Retinal pigment epithelial cell (primary cell): ENCODE data around the gene TSSK2.

Experiments used
- DNase-seq: peaks from one replicate; pipeline ENCODE4 v3.0.0-alpha.2; 2010; ENCODE audit warnings: low read depth
- H3K4me3 ChIP-seq: 2 replicates; pipeline ENCODE4 v1.5.1; 2011; ENCODE audit warnings: mild to moderate bottlenecking, low read length, control low read depth, moderate library complexity
- CTCF ChIP-seq: conservative IDR thresholded peaks from 2 replicates; pipeline ENCODE4 v1.5.1; 2011; ENCODE audit warnings: low read depth, low read length, control low read depth, inconsistent platforms

The TSSK2 gene

GRCh38 chr22:19113429-19113828 is 17.7 kb upstream of the TSSK2 start:
- no peak overlapping the region for H3K4me3 ChIP-seq
- TF ChIP-seq CTCF: no peak
- no peak for DNase-seq

DNA sequence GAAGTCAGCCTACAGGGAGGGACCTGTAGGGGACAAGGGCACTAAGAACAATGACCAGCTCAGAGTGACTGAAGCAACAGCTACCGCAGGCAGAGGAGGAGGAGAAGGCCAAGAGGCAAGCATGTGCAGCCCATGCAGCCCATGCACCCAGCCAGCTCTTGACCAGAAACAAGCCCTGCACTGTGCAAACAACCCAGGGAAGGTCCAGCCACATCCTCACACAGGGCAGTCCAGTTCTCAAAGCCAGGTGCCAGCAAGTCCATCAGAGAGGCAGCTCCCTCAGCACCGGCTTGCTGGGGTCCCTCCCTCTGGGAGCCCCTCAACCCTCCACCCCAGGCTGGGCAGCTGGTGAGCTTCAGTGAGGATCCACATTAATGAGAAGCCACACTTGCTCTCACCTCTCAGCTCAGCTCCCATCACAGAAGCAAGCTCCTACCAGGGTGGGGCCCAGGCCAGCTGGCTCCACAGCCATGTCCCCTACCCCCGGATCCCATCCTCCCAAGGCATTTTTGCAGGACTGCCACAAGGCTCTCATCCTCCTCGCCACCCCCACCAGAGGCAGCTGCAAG is 16.0 kb upstream of the TSSK2 start:
- TF ChIP-seq CTCF: no peak
- H3K4me3 ChIP-seq: no peak overlapping the region
- DNase-seq: no peak

- DNase-seq: no peak
- TF ChIP-seq CTCF: peak; percentile 7
- H3K4me3 ChIP-seq: no peak overlapping the region
These were observed 15.5 kb upstream of the TSSK2 start for GRCh38 chr22:19115628-19116027.

DNA sequence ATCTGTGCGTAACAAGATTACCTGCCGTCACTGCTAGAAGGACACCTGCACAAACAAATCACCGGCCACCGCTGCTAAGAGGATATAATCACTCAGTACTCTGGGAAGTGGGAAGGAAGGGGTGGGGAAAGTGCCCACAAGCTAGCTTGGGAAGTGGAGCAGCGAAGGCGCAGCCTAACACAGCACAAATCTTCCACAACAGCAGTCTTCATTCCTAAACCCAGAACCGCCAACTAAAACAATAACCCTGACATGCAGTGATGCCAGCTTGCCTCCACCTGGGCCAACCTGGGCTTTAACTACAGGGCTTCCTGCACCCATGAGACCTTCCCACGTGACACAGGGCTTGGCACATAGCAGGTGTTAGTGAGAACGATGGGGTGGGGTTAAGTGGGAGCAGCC is 14.0 kb upstream of the TSSK2 start:
- no peak for DNase-seq
- no peak overlapping the region for H3K4me3 ChIP-seq
- TF ChIP-seq CTCF: no peak

DNA sequence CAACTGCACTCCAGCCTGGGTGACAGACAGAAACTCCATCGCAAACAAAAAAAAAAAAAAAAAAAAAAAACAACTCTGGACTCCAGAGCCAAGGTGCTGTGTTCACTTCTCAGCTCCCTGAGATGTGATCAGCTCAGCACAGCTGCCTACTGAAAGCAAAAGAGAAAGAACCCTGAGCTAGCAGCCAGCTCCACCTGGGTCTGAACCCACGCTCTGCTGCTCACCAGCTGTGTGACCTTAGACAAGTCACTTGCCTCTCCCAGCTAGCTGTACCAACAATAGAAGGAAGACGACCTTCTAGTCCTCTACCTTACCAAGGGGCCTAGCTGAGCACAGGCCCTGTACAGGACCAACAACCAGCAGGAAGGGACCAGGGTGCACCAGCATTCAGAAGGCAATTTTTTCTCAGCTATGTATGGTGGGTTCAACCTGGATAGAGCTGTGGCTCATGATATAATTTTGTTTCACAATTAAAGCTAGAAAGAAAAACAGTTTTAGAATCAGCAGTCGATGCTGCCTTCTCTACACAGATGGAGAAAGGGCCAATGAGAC is 12.7 kb upstream of the TSSK2 start:
- no peak for TF ChIP-seq CTCF
- DNase-seq: no peak
- no peak overlapping the region for H3K4me3 ChIP-seq

- no peak for TF ChIP-seq CTCF
These were observed 11.2 kb upstream of the TSSK2 start for GRCh38 chr22:19119949-19120348.

DNA sequence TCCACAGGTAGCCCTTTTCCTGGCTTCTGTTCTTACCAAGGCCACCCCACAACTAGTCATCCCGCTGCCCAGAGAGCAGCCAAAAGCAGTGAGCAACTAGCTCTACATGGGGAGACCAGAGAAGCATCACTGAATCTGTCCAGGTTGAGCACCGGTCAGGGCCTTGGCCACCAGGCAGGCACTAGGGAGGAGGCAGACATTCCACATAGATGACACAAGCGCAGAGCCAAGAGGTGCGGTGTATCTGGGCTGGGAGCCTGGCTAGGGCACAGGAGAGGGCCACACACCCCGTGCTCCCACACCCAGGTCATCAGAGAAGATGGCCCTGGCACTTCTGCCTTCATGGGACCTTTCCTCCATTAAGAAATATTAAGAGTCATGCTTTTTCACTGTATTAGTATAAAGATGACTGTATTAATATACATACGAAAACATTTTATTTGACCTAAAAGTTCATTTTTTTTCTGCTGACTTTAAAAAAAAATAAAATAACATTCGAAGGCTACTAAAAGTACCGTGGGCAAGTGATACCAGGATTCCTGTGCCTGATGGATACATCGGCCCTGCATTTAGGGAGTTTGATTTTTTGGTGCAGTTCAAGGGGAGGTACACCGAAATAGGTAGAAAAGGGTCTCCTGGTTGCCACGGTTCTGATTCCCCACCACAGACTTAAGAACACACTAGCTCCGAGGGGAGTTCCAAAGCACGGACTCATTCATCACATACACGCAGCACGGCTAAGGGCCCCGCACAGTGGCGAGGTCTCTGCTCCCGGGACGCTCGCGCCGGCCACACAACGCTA is 10.1 kb upstream of the TSSK2 start:
- TF ChIP-seq CTCF: no peak
- H3K4me3 ChIP-seq: peak overlapping the region; percentile 88
- DNase-seq: no peak

More at GRCh38 chr22:19119949-19120348, 11.2 kb upstream of the TSSK2 start:
- no peak for DNase-seq
- no peak overlapping the region for H3K4me3 ChIP-seq
